GM19193 (cell line): ENCODE results near the gene SEC24C.
A peak's percentile ranks its signal among the peaks of the same experiment; 100 is the strongest.

Source experiments
- POLR2A ChIP-seq: IDR thresholded peaks from 4 replicates; pipeline ENCODE4 v1.6.1; 2011; ENCODE audit not compliant: insufficient read depth, insufficient read length; ENCODE audit errors: extremely low read depth

The SEC24C gene

DNA sequence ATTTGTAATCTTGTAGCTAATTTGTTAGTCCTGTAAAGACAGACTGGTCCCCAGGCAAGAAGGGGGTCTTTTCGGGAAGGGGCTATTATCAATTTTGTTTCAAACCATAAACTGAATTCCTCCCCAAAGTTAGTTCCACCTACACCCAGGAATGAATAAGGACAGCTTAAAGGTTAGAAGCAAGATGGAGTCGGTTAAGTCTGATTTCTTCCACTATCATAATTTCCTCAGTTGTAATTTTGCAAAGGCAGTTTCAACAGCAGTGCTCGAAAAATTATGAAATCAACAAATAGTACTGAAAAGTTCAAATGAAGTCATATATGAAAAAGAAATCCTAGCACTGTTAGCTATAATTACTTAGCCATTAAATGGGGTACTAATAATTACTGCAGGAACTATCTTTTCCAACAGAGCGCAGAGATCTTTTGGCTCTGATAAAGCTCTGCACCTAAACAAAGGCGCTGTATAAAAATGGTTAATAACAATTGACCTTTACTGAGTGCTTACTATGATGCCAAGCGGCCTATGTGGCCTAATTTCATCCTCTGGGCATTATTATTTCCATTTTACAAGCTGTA, 756 bp upstream of the SEC24C start:
- no peak for TF ChIP-seq POLR2A

DNA sequence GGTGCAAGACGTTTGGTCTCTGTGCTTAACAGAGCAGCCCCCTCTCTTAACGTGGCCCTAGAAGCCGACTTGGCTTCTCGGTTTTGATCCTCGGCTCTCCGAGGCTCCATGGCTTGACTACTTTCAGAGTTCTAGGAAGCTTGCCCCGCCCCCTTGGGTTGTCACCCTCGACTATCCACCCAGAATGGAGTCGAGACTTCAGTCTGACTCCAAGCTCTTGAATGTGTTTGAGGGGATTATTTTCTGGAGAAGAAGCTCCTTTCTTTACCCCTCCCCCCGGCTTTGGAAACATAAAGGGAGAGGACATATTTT, 448 bp downstream of the SEC24C start:
- no peak for TF ChIP-seq POLR2A

DNA sequence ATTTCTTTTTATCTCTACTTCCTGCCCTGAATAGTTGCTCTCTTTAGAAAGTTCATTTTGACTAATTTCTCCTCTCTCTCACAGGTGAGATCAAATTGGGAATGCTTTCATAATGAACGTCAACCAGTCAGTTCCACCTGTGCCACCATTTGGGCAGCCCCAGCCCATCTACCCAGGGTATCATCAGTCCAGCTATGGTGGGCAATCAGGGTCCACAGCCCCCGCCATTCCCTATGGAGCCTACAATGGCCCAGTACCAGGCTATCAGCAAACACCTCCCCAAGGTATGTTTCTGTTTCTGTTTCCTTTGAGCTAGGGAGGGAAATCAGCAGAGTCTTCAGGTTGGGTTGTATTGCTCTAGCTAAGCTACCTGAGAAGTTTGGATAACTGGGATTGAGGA, 2.5 kb downstream of the SEC24C start:
- no peak for TF ChIP-seq POLR2A

DNA sequence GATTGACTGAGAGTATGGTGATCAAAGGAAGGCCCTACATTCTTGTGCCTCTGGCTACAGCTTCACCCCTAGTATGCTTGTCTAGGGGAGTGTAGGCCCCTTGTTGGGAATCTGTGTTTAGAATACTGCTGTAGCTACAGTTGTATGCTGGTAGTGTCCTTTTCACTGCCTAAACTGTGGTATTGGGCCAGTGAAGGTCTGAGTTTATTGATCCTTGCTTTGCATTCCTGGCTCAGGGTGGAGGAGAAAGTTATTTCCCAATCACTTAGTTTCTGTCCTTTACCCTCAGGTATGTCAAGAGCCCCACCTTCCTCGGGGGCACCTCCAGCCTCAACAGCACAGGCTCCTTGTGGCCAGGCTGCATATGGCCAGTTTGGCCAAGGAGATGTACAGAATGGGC, 6.6 kb downstream of the SEC24C start:
- no peak for TF ChIP-seq POLR2A

DNA sequence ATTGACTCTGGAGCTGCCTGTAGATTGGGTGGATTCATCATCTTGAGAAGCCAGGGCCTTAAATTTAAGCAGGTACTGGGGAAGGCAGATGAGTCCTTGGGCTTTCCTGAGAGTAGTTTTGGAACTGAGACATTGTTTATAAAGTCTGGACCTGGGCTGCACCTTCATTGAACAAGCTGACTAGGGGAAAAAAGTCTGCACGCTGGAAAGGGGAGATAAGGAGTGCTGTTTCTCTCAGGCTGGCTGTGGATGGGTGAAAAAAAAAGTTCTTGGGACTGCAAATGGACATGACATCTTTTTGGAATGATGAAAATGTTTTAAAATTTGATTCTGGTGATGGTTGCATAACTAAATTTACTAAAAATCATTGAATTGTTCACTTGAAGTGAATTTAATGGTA, 12.0 kb downstream of the SEC24C start:
- TF ChIP-seq POLR2A: no peak

DNA sequence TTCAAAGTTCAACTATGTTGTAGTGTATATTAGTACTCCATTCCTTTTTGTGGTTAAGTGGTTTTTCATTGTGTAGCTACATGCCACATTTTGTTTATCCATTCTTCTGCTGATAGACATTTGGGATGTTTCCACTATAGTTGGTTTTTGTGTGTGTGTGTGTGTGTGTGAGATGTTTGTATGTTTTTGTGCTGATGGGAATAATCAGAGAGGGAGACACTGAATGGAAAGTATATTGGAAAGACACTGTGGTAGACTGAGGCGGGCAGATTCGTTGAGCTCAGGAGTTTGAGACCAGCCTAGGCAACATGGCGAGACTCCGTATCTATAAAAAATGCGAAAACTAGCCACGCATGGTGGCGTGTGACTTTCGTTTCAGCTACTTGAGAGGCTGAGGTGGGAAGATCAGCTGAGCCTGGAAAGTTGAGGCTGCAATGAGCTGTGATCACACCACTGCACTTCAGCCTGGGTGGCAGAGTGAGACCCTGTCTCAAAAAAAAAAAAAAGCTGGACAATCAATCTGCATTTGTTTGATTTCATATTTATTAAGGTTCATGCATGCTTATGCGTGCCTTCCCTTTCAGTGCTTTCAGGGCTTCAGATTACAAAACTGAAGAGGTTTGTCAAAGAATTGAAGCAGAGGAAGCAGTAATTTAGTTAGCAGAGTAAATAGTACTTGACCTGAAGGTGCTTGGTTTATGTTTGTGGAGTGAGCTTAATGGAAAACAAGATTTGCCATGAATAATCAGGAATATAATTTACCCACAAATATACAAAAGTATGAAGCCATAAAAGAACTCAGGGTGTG, 14.7 kb downstream of the SEC24C start:
- no peak for TF ChIP-seq POLR2A

DNA sequence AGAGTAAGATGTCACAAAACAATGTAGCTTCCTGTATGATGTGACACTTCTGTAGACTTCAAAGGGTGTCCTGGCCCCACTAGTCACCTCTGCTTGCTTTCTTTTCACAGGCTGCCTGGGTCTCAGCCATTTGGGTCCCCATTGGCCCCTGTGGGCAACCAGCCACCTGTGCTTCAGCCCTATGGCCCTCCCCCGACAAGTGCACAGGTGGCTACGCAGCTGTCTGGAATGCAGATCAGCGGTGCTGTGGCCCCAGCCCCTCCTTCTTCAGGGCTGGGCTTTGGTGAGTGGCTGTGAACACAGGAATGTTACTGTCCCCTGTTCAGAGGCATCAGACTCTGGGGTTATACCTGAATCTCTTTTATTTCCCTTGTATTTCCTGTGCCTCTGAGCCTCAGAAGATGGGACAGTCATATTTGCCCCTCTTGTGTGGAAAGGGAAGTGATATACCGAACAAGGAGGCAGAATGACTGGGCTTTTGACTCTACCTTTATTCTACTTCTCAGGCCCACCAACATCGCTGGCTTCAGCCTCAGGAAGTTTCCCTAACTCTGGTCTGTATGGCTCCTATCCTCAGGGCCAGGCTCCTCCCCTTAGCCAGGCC, 15.4 kb downstream of the SEC24C start:
- no peak for TF ChIP-seq POLR2A

DNA sequence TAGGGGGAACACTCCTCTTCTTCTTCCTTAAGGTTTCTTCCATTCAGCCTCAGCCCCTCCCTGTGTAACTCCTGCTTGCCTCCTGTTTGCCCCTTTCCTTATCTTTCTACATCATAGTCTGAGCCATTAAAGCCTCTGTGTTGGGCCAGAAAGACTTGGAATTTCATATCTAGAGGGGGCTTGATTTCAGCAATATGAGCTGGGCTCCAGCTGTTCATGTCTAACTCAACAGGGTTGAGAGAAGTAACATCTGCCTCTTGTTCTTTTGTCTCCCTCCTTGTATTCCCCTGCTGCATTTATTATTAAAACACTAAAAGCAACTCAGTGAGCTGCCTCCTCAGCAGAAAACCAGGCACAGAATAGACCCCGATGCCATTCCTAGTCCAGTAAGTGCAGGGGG, 17.6 kb downstream of the SEC24C start:
- TF ChIP-seq POLR2A: no peak

DNA sequence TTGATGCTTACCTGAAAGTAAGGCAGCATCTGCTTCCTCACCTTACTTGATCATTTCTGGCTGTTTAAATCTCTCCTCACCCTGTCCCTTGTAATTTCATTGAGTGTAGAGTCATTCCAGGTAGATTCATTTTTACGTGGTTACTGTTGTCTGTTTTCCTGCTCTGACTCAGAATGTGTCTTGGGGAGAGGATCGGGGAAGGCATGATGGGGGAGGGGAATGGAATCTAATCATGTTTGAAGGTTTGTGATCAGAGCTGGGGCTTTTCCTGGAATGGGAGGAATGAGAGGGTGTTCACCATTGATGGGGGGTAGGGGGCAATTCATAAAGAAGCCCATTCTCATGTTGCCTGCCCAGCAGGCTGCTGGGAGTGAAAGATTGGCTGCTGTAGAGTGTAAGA, 18.7 kb downstream of the SEC24C start:
- TF ChIP-seq POLR2A: no peak

DNA sequence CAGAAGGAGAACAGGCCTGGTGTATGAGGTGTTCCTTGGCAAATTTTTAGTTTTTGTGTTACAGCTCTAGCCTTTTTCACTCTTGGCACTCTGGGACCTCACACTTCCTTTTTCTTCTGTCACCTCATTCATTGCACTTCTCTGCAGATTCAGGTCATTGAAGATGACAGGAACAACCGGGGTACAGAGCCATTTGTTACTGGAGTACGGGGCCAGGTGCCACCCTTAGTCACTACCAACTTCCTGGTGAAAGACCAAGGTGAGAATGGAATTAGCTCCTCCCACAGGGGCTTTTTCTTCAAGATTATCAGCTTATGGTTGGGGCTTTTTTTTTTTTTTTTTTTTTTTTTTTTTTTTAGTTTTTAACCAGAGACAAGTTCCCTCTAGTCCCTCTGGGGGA, 19.2 kb downstream of the SEC24C start:
- no peak for TF ChIP-seq POLR2A

DNA sequence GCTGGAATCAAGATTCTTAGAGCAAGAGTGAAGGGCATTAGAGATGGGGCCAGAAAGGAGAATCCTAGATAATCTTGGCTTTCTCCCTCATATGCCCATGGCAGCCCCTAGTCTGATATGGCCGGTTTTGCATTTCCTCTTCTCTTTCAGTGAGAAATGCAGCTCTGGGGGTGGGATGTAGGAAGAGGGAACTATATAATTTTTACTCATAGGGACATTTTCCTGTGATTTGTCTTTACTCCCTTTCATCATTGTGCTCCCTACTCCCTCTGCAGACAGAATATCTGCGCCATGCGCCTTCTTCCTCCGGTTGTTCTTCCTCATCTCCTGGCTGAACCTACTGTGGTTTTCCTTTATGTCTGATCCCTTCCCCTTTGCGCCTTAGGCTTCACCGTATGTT, 20.9 kb downstream of the SEC24C start:
- no peak for TF ChIP-seq POLR2A

DNA sequence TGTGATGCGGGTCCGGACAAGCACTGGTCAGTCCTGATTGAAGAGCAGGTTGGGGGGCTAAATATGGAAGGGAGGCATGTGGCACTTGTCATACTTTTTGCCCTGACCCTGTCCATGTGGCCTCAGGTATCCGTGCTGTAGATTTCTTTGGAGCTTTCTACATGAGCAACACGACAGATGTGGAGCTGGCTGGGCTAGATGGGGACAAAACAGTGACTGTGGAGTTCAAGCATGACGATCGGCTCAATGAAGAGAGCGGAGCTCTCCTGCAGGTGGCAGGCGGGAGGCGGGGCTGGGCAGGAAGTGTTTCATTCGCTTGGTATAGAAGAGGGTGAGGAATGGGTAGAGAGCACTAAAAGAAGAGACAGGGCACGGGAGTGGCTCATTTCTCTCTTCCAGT, 24.7 kb downstream of the SEC24C start:
- no peak for TF ChIP-seq POLR2A

DNA sequence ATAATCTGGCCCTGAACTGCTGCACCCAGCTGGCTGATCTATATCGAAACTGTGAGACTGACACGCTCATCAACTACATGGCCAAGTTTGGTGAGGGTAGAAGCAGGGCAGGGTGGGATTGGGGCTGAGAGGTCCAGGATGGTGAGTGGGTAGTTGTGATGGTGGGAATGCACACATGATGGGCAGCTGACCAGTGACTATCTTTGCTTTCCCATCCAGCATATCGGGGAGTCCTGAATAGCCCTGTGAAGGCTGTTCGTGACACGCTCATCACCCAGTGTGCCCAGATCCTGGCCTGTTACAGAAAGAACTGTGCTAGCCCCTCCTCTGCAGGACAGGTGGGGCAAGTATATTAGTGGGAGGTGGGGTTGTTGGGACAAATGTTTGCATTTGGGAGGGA, 25.2 kb downstream of the SEC24C start:
- peak; percentile 20 for TF ChIP-seq POLR2A

DNA sequence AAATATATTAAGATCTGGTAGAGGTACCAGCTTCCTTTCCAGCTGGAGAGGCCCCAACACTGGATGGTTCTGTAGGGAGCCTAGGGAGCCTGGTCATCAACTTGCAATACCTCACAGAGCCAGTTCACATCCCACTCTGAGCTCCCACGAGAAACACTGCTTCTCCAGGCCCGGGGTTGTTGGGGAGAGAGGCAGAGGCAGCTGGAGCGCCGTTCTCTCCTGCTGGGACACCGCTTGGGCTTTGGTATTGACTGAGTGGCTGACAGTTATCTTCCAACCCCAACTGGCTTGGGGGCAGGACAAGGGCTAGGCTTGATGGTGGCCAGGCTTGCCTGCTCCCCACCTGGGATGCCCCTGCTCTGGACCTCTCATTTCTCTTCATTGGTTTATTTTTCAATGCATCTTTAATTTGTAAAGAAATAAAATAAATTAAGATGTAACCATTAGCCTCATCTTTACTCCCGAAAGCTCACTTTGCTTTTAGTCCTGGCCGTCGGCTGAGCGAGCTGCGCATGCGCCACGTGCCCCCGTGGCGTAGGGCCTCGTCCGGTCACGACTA, 27.6 kb downstream of the SEC24C start:
- no peak for TF ChIP-seq POLR2A

DNA sequence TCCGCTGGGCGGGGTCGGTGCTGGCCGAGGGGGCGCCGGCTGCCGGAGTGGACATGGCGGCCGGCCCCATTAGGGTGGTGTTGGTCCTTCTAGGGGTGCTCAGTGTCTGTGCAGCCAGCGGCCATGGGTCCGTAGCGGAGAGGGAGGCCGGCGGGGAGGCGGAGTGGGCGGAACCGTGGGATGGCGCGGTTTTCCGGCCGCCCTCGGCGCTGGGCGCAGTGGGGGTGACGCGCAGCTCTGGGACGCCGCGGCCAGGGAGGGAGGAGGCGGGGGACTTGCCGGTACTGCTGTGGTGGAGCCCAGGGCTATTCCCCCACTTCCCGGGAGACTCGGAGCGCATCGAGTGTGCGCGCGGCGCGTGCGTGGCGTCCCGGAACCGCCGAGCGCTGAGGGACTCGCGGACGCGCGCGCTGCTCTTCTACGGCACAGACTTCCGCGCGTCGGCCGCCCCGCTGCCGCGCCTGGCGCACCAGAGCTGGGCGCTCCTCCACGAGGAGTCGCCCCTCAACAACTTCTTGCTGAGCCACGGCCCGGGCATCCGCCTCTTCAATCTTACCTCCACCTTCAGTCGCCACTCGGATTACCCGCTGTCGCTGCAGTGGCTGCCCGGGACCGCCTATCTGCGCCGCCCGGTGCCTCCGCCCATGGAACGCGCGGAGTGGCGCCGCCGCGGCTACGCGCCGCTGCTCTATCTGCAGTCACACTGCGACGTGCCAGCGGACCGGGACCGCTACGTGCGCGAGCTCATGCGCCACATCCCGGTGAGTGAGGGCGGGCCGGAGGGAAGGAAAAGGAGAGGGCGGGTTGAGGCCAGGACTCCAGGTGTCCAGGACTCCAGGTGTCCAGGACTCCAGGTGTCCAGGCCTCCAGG, 28.3 kb downstream of the SEC24C start:
- TF ChIP-seq POLR2A: peak; percentile 70
